HepG2 (cell line): Measurements from ENCODE around the gene BCL2A1. TPM values are rescaled to one million over a fixed set of nuclear protein-coding genes. Genes with fewer than 3 reads are reported as not detected.
A peak's percentile ranks its signal among the peaks of the same experiment; 100 is the strongest.

Experiments
- ATAC-seq: fragments of 200-7000 bp; cut with Tn5 transposase; 3 replicates; pipeline ENCODE4 v1.9.1; 2020; ENCODE audit warnings: mild to moderate bottlenecking, moderate library complexity
- BruUV-seq: library from RNA; stranded (reverse); fragments of 400-500 nt; replicated peaks from 2 replicates; lab custom pipeline; 2021; lab: Mats Ljungman, UMichigan
- CTCF ChIA-PET: fragments of 300-600 bp; formaldehyde crosslinking; extraction: SDS; loops from one replicate; lab custom pipeline; 2021; ENCODE audit warnings: low total read pairs, inconsistent platforms, low intra/inter-chr PET ratio; lab: Yijun Ruan, JAX
- POLR2A ChIA-PET: fragments of 350-600 bp; sonication (Branson Sonifier 250); formaldehyde crosslinking; loops from one replicate; lab custom pipeline; 2020; ENCODE audit warnings: antibody characterized with exemption, inconsistent platforms; lab: Yijun Ruan, JAX
- DNase-seq: peaks from one replicate; pipeline ENCODE4 v3.0.0-alpha.2; 2015; ENCODE audit warnings: low spot score
- FAIRE-seq: peaks from 3 replicates; lab custom pipeline; 2011; peaks lifted over from hg19 to GRCh38; lab: Jason Lieb, UNC
- H2AFZ ChIP-seq: one replicate; pipeline ENCODE4 v1.6.1; 2011; ENCODE audit warnings: low read length, inconsistent platforms
- H3K27ac ChIP-seq: fragments of 300-600 bp; 3 replicates; pipeline ENCODE4 v1.8.0; 2011; ENCODE audit warnings: mixed run types, mild to moderate bottlenecking, mixed read lengths, low read length, inconsistent platforms; ENCODE audit not compliant: insufficient read depth; ENCODE audit errors: extremely low read length
- H3K27me3 ChIP-seq, 2 experiments: fragments of 200-600 bp in 1 of 2; 2 replicates in 1 of 2; 3 replicates in 1 of 2; pipeline versions ENCODE4 v1.6.0 to v1.8.0; 2011; ENCODE audit warnings: low read length in 2 of 2, mild to moderate bottlenecking in 2 of 2, moderate library complexity in 2 of 2, inconsistent platforms in 1 of 2; ENCODE audit not compliant: insufficient read depth in 2 of 2, control insufficient read depth in 1 of 2
- H3K36me3 ChIP-seq, 2 experiments: fragments of 200-600 bp in 1 of 2; replicated peaks in 1 of 2; 2 replicates in 1 of 2; 3 replicates in 1 of 2; pipeline versions ENCODE4 v1.5.1 to v1.8.0; 2011; ENCODE audit warnings: low read length in 2 of 2, inconsistent platforms in 1 of 2; ENCODE audit not compliant: insufficient read depth in 2 of 2, control insufficient read depth in 1 of 2
- H3K4me1 ChIP-seq: 2 replicates; pipeline ENCODE4 v1.5.1; 2012; ENCODE audit warnings: low read length, inconsistent platforms; ENCODE audit not compliant: insufficient read depth
- H3K4me2 ChIP-seq: 2 replicates; pipeline ENCODE4 v1.6.0; 2011; ENCODE audit warnings: low read depth, low read length, inconsistent platforms
- H3K4me3 ChIP-seq, 3 experiments: fragments of 200-600 bp in 1 of 3; sonication (generic), shearing (Covaris generic) in 1 of 3; replicated peaks in 1 of 3; 2 replicates each; pipeline ENCODE4 v1.5.1; 2011 to 2016; ENCODE audit warnings: low read length in 3 of 3, inconsistent platforms in 2 of 3, low read depth in 2 of 3, mild to moderate bottlenecking in 2 of 3, control low read depth in 1 of 3, mixed read lengths in 1 of 3; ENCODE audit not compliant: insufficient read depth in 1 of 3
- H3K79me2 ChIP-seq: one replicate; pipeline ENCODE4 v1.6.1; 2011; ENCODE audit warnings: low read length, inconsistent platforms; ENCODE audit not compliant: insufficient read depth
- H3K9ac ChIP-seq: 2 replicates; pipeline ENCODE4 v1.6.0; 2011; ENCODE audit warnings: mild to moderate bottlenecking, low read depth, low read length, inconsistent platforms; ENCODE audit not compliant: insufficient read depth
- H3K9me3 ChIP-seq: 2 replicates; pipeline ENCODE4 v1.5.1; 2012; ENCODE audit warnings: mild to moderate bottlenecking, low read length
- H4K20me1 ChIP-seq: 2 replicates; pipeline ENCODE4 v1.6.0; 2011; ENCODE audit warnings: inconsistent platforms, mild to moderate bottlenecking, low read length, moderate library complexity; ENCODE audit not compliant: insufficient read depth
- CENPT ChIP-seq: sonication (generic); formaldehyde crosslinking; IDR thresholded peaks from 2 replicates; pipeline ENCODE4 v1.8.0; 2022; ENCODE audit warnings: low read depth, mild to moderate bottlenecking, moderate library complexity, missing genetic modification reagents
- ELF1 ChIP-seq: sonication (generic); formaldehyde crosslinking; IDR thresholded peaks from 2 replicates; pipeline ENCODE4 v1.4.0; 2020; ENCODE audit warnings: missing genetic modification reagents
- IKZF1 ChIP-seq: fragments of 450-650 bp; IDR thresholded peaks from 2 replicates; pipeline ENCODE4 v1.7.1; 2016
- MED8 ChIP-seq: sonication (generic); formaldehyde crosslinking; IDR thresholded peaks from 2 replicates; pipeline ENCODE4 v1.8.1; 2023; ENCODE audit warnings: mild to moderate bottlenecking, missing genetic modification reagents; ENCODE audit not compliant: insufficient replicate concordance
- PHF5A ChIP-seq: IDR thresholded peaks from one replicate; pipeline ENCODE4 v1.6.1; 2018; ENCODE audit warnings: low read depth, missing genetic modification reagents; ENCODE audit not compliant: unreplicated experiment
- POLR2G ChIP-seq: fragments of 200-400 bp; formaldehyde crosslinking; IDR thresholded peaks from 2 replicates; pipeline ENCODE4 v1.6.1; 2018; ENCODE audit warnings: mild to moderate bottlenecking, low read depth, low read length, moderate library complexity
- PREB ChIP-seq: sonication (generic); formaldehyde crosslinking; IDR thresholded peaks from 2 replicates; pipeline ENCODE4 v1.4.0; 2020; ENCODE audit warnings: missing genetic modification reagents
- RAD21 ChIP-seq: fragments of 450-650 bp; formaldehyde crosslinking; IDR thresholded peaks from 2 replicates; pipeline ENCODE4 v1.5.0; 2020; ENCODE audit warnings: mild to moderate bottlenecking
- RORA ChIP-seq: sonication (generic); formaldehyde crosslinking; IDR thresholded peaks from 2 replicates; pipeline ENCODE4 v1.5.0; 2020; ENCODE audit warnings: mild to moderate bottlenecking, missing genetic modification reagents, moderate library complexity
- SAFB2 ChIP-seq: sonication (generic); formaldehyde crosslinking; IDR thresholded peaks from 2 replicates; pipeline ENCODE4 v1.5.1; 2020; ENCODE audit warnings: missing genetic modification reagents, low read depth, mild to moderate bottlenecking, borderline replicate concordance
- TFE3 ChIP-seq: IDR thresholded peaks from 2 replicates; pipeline ENCODE4 v1.6.1; 2016
- ZNF225 ChIP-seq: sonication (generic); formaldehyde crosslinking; IDR thresholded peaks from 2 replicates; pipeline ENCODE4 v1.4.0; 2020; ENCODE audit warnings: mild to moderate bottlenecking, missing genetic modification reagents
- ZNF256 ChIP-seq: sonication (generic); formaldehyde crosslinking; conservative IDR thresholded peaks from 2 replicates; pipeline ENCODE4 v1.4.0; 2020; ENCODE audit warnings: missing genetic modification reagents
- ZNF275 ChIP-seq: sonication (generic); formaldehyde crosslinking; IDR thresholded peaks from 2 replicates; pipeline ENCODE4 v1.8.0; 2022; ENCODE audit warnings: missing genetic modification reagents, mild to moderate bottlenecking, inconsistent platforms, borderline replicate concordance
- ZNF468 ChIP-seq: sonication (generic); formaldehyde crosslinking; IDR thresholded peaks from 2 replicates; pipeline ENCODE4 v1.8.0; 2022; ENCODE audit warnings: mild to moderate bottlenecking, moderate library complexity, missing genetic modification reagents
- ZNF543 ChIP-seq: sonication (generic); formaldehyde crosslinking; IDR thresholded peaks from 2 replicates; pipeline ENCODE4 v1.4.0; 2020; ENCODE audit warnings: mild to moderate bottlenecking, missing genetic modification reagents
- ZNF749 ChIP-seq: sonication (generic); formaldehyde crosslinking; IDR thresholded peaks from 2 replicates; pipeline ENCODE4 v1.8.0; 2022; ENCODE audit warnings: mild to moderate bottlenecking, missing genetic modification reagents, moderate library complexity, borderline replicate concordance
- ZNF782 ChIP-seq: sonication (generic); formaldehyde crosslinking; IDR thresholded peaks from 2 replicates; pipeline ENCODE4 v1.4.0; 2020; ENCODE audit warnings: missing genetic modification reagents, mild to moderate bottlenecking, borderline replicate concordance
- WGBS: methylation state at CpG from one replicate; pipeline ENCODE4 v1.1.6; 2017; ENCODE audit warnings: low lambda C conversion rate; 5-methylcytosine and 5-hydroxymethylcytosine counted together
- in situ Hi-C: cut with HindIII; loops from 2 replicates; pipeline ENCODE4 v1.10.0; 2017; ENCODE audit warnings: low pct_unique_long_range_greater_than_20kb; ENCODE audit not compliant: extremely low pct_ligation_motif_present
- intact Hi-C: fragments of 100-400 bp; cut with micrococcal nuclease; formaldehyde crosslinking; loops from one replicate; pipeline ENCODE4 v1.10.0; 2022; ENCODE audit not compliant: unreplicated experiment
- polyA plus RNA-seq, 8 experiments: library from polyadenylated mRNA; depleted of rRNA in 3 of 8; stranded (reverse) in 7 of 8; unstranded in 1 of 8; fragments of >200 nt; fragmentation: Illumina TruSeq in 4 of 8; extraction: Trizol in 4 of 8; gene quantifications; 2 replicates each; pipeline versions ENCODE4 v1.2.1 to v1.2.3, GENCODE V29; 2011 to 2016; ENCODE audit warnings: low read depth in 4 of 8, missing spikeins in 1 of 8, mixed read lengths in 1 of 8; ENCODE audit not compliant: insufficient read depth in 1 of 8
- total RNA-seq, 5 experiments: library from RNA; depleted of rRNA; stranded (reverse); fragments of >200 nt; fragmentation: Illumina TruSeq; extraction: Trizol; gene quantifications; 2 replicates each; pipeline ENCODE4 v1.2.3, GENCODE V29; 2016; ENCODE audit warnings: low read depth in 1 of 5

BCL2A1 gene
- total and polyA plus RNA-seq, 2 of the 13 experiments (the other 11 are each of a cell fraction or from before 2014, with no cell fraction given) = 0.08 to 0.31 TPM

- TF ChIP-seq ELF1 (no peak), ZNF543 (CRISPR knock-in tag) (no peak), MED8 (CRISPR knock-in tag) (no peak), ZNF225 (CRISPR knock-in tag) (no peak), TFE3 (CRISPR knock-in tag) (peak; percentile 66), IKZF1 (no peak), ZNF275 (CRISPR knock-in tag) (no peak), SAFB2 (no peak), ZNF256 (CRISPR knock-in tag) (no peak)
These were observed 7.9 kb upstream of the BCL2A1 start (continued) for GRCh38 chr15:79978655-79979514.

GRCh38 chr15:79978260-79978654 lies 7.3 kb upstream of the BCL2A1 start:
- intact Hi-C loops (loop anchor here (5.0 kb wide), 1 partner anchor 56 kb away; no protein-coding TSS in a partner anchor), in situ Hi-C loops (no loop called here)
- 62% methylated on average over 6 of the region's 6 CpGs for WGBS
- Histone ChIP-seq H2AFZ (peak overlapping the region; percentile 57), H3K4me2 (peak overlapping the region; percentile 65), H3K27me3 (no peaks in the 10 kb centered on the region), H3K9ac (peak overlapping the region; percentile 56), H3K79me2 (no peaks in the 10 kb centered on the region), H3K36me3 (no peaks in the 10 kb centered on the region), H3K4me3 (peak overlapping the region in 1 of 3 experiments; percentile 39; a peak in 2 of 6 replicates), H4K20me1 (no peaks in the 10 kb centered on the region), H3K27ac (peak overlapping the region; percentile 87), H3K9me3 (no peaks in the 10 kb centered on the region), H3K4me1 (peaks cover 76% of the 10 kb centered on the region)
- ChIA-PET POLR2A (interaction anchor here (1.0 to 3.0 kb wide), 7 partner anchors 11 to 92 kb away, joined by 3 to 40 read pairs (median 4); no protein-coding TSS in a partner anchor), CTCF (no interaction called here)
- ATAC-seq (peak; percentile 12; the same call in 2 of the 3 replicates), FAIRE-seq (no peak), DNase-seq (no peak)
- BruUV-seq = no TSS peak
- no peak for TF ChIP-seq RAD21 (CRISPR knock-in tag)
- peak; percentile 71; the same call in 1 of the 2 replicates for TF ChIP-seq ZNF782
- TF ChIP-seq PHF5A (CRISPR knock-in tag) = no peak
- no peak for TF ChIP-seq PREB (CRISPR knock-in tag)
- no peak for TF ChIP-seq POLR2G
- no peak for TF ChIP-seq CENPT (CRISPR knock-in tag)
- no peak for TF ChIP-seq ZNF468 (CRISPR knock-in tag)
- TF ChIP-seq RORA (CRISPR knock-in tag) = no peak
- no peak for TF ChIP-seq ZNF749 (CRISPR knock-in tag)
